CD4-positive, alpha-beta T cell treated with Interleukin-15 for 4 hours (primary cell): Measurements from ENCODE around the gene C8G.

Source experiments
- DNase-seq: peaks from one replicate; pipeline ENCODE4 v3.0.0-alpha.2; 2020; ENCODE audit warnings: low spot score

The C8G gene

DNA sequence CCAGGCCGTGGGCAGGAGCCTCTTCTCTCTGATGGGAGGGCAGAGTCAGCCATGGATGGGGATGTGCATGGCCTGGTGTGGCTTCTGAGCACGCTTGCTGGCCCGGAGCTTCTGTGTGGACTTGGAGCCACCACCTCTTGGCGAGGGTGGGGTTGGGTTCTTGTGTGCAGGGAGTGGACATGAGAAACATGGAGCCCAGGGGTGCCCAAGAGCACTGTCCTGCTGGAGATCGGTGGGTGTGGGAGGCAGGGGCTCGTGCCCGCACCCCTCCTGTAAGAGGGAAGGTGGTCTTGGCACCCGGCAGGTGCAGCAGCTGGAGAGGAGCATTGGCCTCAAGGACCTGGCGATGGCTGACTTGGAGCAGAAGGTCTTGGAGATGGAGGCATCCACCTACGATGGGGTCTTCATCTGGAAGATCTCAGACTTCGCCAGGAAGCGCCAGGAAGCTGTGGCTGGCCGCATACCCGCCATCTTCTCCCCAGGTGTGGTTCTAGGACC lies 24.3 kb upstream of the C8G start:
- DNase-seq: no peak

DNA sequence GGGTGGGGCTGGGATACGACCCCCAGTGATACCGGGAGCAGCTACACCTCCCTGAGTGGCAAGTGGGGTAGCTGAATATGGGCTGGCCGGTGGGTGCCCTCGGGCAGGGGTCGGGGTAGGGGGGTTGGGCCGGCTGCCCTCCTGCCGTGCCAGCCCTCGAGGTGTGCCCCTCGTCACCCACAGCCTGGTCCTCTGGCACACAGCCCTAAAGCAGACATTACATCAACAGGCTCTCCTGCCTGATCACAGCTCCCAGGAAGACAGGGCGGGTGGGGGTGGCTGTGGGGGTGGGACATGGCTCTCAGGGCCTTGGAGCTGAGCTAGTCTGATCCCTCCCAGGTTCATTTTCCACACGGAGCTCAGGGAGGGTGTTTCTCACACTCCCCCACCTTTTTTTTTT lies 23.7 kb upstream of the C8G start:
- DNase-seq: no peak

DNA sequence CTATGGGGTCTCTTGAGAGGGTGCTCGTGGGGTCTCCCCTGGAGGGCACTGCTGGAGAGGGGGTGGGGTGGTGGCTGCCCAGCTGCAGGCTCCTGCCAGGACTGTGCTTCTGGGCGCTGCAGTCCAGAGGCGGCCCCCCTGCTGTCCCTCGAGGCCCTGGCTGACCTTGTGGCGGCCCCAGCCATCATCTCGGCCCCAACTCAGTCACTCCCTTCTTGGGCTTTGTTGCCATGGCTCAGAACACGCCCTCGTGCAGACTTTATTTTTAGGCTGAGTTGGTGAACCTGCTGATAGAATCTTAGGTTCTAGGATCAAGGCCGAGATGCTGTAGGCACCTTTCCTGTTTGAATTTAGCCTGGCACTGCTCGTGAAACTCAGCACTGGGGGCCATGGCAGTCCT lies 23.3 kb upstream of the C8G start:
- no peak for DNase-seq

DNA sequence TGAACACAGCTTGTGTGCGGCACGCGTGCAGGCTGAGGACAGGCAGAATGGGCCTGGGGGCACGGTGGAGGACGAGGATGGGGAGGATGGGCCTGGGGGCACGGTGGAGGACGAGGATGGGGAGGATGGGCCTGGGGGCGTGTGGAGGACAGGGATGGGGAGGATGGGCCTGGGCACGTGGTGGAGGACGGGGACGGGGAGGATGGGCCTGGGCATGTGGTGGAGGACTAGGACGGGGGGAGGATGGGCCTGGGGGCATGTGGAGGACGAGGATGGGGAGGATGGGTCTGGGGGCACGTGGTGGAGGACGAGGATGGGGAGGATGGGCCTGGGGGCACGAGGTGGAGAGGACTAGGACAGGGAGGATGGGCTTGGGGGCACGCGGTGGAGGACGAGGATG lies 22.5 kb upstream of the C8G start:
- no peak for DNase-seq

DNA sequence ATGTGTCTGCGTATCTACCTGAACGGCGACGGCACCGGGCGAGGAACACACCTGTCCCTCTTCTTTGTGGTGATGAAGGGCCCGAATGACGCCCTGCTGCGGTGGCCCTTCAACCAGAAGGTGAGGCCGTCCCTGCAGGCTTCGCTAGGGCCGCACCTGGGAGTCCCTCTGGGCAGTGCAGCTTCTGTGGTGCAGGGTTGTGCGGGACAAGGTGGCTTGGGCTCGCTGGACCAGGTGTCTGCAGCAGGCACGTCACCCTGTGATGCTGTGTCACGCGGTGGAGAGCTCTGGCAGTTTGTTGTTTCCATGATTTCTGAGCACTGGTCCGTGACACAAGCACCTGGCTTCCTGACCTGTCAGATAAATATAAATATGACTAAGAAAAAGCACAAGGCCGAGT lies 21.2 kb upstream of the C8G start:
- DNase-seq: no peak

DNA sequence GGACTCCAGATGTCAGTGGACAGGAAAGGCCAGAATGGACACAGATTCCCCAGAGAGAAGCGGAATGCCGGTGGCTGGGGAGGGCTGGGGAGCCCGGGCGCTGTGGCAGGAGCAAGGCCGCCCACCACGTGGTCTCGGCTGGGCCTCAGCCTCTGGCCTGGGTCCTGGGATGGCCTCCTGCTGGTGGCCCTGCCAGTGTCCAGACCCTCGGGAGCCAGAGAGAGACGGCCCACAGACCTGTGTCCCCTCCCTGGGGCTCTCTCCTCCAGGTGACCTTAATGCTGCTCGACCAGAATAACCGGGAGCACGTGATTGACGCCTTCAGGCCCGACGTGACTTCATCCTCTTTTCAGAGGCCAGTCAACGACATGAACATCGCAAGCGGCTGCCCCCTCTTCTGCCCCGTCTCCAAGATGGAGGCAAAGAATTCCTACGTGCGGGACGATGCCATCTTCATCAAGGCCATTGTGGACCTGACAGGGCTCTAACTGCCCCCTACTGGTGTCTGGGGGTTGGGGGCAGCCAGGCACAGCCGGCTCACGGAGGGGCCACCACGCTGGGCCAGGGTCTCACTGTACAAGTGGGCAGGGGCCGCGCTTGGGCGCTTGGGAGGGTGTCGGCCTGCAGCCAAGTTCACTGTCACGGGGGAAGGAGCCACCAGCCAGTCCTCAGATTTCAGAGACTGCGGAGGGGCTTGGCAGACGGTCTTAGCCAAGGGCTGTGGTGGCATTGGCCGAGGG lies 19.5 kb upstream of the C8G start:
- DNase-seq: no peak

DNA sequence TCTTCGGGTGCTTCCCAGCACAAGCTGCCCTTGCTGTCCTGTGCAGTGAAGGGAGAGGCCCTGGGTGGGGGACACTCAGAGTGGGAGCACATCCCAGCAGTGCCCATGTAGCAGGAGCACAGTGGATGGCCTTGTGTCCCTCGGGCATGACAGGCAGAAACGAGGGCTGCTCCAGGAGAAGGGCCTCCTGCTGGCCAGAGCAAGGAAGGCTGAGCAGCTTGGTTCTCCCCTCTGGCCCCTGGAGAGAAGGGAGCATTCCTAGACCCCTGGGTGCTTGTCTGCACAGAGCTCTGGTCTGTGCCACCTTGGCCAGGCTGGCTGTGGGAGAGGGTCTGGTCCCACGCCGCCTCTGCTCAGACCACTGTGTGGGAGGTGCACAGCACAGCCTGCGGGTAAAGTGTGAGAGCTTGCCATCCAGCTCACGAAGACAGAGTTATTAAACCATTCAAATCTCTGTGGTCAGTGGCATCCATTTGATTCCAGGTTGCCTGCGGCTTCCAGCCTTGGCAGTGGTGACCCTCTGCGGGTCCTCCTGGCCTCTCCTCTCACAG lies 18.8 kb upstream of the C8G start:
- DNase-seq: no peak

DNA sequence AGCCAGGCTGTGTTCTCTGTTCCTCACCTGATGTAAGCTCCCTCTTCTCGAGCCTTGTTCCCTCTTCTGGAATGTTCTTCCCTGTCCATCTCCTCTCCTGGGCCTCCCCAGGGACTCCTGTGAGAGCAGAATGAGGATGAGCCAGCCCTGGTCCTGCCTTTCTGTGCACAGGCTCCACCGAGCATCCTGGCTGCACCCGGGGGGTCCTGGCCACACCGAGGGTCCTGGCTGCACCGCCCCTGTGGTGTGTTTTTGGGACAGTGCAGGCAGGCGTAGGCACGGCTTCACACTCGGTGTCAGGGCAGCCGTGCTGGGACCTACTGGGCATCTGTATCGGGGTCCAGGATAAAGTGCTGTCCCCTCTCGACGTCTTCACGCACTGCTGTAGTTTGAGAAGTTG lies 18.3 kb upstream of the C8G start:
- DNase-seq: no peak

DNA sequence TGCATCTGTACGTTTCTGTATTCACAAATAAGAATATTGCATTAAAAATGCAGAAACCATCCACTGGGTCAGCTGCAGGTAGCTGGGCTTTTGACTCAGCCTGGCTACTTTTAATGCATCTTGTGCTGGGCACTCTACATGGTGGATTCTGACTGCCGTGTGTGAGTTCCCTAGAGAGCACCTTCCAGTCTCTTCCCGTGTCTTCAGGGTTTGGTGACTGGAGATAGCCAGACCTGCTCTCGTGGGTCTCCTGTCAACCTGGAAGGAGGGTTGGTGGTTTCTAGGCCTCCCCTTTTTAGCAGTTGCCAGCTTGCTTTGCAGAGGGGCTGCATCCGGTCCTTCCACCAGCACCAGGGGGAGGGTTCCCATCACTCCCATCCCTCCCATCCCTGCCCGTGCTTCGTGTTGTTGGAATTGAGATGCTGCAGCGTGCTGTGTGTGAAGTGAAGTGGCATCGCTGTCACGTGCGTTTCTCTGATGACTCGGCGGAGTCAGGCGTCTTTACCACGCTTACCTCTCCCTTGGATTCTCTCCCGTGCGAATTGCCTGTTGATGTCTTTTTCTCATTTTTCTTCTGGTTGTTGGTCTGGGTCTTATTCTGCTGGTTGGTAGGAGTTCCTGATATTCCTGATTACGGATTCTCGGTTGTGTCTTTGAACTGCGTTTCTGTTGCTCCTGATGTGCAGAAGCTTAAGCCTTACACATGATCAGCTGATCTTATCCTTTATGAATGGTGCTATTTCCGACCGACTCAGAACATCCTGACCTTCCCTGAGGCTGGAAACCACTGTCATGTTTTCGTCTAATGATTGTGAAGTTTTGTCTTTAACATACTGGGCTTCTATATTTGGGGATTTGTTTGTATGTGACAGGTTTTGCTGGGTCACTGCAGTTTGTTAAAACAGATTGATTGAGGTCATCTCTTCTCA lies 17.4 kb upstream of the C8G start:
- DNase-seq: no peak

DNA sequence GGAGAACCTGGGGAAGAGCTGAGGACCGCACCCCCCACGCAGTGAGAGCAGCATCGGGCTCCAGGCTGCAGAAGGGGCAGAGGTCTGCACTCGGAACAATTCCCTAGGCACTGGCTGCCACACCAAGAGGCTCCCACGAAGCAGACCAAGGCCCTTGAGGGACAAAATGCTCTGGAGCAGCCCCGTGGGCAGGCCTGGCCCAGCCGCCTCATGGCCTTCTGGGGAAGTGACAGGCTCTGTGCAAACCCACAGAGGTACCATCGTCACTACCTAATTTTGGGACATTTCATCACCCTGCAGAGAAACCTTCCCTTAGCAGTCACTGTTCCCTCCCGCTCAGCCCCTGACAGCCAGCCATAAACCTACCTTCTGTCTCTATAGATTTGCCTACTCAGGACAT lies 16.5 kb upstream of the C8G start:
- DNase-seq: no peak

DNA sequence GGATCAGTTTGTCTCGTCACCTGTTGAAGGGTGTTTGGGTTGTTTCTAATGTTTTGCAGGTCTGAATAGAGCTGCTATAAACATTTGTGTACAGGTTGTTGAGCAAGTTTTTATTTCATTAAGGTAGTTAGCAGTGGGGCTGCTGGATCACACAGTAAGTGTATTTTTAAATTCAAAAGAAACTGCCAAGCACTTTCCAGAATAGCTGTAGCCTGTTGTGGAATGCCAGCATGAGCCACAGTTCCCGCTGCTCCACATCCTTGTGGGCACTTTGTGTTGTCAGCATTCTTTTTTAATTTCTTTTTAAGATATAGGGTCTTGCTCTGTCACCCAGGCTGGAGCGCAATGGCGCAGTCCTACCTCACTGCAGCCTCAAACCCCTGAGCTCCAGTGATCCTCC lies 15.0 kb upstream of the C8G start:
- DNase-seq: no peak

DNA sequence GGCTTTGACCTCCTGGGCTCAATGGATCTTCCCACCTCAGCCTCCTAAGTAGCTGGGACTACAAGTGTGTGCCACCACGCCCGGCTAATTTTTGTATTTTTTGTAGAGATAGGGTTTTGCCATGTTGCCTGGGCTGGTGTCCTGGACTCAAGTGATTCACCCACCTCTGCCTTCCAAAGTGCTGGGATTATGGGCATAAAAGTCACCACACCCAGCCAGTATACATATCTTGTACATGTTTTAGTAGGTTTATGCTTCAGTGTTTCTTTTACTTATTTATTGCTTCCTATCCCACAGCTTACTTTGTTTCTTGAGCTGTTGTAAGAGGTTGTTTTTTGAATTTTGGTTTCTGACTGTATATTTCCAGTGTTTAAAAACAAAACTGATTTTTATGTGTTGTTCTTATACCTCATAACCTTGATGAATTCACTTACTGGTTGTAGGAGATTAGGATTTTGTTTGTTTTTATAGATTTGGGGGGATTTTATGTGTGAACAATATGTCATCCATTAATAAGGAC lies 13.4 kb upstream of the C8G start:
- DNase-seq: no peak

DNA sequence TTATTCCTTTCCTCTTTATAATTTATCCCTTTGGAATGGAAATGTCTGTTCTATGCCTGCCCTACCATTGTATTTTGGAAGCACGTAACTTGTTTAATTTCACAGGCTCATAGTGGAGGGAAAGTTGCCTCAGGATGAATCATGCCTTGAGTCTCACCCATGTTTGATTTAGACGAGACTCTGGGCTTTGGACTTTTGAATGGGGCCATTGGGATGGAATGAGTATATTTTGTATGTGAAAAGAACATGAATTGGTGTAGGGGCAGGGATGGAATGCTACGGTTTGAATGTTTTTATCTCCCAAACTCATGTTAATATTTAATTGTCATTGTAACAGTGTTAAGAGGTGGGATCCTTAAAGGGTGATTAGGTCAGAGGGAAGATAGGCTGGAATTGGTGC lies 10.8 kb upstream of the C8G start:
- DNase-seq: no peak

DNA sequence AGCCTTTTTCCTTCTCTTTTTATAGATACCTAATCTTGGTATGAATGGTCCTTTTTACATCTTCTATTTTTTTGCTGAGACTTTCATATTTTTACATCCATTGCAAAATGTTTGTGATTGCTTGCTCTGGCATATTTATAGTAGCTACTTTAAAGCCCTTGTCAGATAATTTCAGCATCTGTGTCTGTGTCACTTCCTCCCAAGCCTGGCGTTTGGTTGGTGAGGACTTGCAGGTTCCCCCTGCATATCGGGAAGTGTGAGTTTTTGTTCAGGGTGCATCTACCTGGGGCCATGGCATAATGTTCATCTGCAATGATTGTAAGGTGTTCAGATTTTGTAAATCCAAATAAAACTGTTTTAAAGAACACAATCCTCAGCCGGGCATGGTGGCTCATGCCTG lies 9.4 kb upstream of the C8G start:
- no peak for DNase-seq

DNA sequence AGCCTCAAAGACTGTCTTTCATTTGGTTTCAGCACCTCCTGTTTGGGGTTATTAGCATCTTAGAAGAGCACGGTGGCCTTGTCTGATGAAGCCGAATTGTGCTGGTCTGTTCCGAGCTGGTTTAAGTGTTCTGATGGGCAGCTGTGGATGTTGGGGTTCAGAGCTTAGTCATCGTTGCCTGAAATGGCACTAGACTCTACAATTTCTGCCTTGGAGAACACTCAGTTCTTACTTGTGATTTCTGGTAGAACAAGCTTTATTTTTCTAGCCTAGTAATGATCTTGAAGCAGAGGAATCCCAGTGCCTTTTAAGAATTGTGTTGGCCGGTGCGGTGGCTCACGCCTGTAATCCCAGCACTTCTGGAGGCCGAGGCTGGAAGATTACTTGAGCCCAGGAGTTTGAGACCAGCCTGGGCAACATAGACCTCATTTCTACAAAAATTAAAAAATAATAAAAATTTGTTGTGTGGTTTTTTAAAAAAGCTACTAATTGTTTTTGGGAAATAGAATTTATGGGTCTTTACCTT lies 8.3 kb upstream of the C8G start:
- no peak for DNase-seq

DNA sequence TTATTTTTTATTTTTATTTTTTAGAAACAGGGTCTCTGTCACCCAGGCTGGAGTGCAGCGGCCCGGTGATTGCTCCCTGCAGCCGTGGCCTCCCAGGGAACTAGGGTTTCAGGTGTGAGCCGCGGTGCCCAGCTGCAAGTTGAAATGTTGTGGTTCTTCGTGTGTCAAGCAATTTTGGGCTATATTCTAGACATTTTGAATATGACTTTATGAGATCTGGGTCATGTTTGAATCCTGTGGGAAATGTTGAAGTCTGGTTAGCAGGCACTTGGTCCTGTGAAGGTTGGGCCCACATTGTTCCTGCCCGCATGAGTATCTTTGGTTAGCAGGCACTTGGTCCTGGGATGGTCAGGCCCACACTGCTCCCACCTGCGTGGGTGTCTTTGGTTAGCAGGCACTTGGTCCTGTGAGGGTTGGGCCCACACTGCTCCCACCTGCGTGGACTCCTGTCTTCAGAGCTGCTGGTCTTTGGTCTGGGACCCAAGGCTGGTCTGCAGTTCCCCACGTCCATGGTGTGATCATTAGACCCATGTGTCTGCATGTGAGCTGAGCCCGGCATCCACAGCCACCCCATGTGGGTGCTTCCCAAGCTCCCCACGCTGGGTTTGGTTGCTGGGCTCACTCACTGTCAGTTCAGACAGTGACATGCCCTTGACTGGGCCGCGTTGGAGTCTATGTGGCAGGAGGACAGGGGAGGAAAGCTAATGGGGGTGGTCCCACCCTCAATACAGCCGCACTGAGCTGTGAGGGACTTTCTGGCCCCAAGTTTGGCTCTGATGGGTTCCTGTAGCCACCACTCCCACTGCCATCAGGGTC lies 7.6 kb upstream of the C8G start:
- no peak for DNase-seq

DNA sequence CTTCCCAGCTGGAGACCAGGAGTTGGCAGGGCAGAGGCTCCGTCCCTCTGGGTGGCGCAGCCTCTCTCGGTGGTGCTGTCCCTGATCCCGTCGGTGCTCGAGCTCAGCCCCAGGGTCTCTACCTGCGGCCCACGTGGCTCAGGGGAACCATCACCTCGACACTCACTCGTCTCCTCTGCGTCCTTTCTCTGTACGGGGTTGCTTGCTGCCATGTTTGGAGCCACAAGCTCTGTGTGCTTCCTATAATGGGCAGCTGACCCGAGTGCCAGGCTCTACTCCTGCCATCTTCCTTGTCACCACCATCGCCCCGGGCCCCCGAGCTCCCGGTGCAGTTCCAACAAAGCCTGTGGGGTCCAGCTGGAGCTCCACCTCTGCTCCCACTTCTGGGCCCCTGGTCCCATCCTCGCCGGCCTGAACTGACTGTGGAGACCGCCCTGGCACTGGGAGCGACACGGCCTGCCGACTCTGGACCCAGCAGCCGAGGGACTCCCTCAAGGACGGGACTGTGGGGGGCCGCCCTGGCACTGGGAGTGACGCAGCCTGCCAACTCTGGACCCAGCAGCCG lies 5.5 kb upstream of the C8G start:
- no peak for DNase-seq

DNA sequence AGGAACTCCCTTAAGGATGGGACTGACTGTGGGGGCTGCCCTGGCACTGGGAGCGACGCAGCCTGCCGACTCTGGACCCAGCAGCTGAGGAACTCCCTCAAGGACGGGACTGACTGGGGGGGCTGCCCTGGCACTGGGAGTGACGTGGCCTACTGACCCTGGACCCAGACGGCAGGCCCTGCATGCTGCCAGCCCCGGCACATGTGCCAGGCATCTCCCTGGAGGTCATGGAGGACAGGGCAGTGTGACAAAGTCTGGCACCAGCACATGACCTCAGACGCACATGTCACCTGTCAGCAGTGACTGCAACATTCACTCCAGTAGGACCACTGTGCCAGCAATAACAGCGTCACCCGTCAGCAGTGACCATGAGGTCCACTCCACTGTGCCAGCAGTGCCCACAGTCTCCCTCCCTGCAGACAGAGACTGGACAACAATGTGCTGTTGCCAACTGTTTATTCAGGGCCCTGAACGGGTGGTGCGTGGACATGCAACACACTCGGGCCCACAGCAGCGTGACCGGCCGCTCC lies 5.0 kb upstream of the C8G start:
- no peak for DNase-seq

DNA sequence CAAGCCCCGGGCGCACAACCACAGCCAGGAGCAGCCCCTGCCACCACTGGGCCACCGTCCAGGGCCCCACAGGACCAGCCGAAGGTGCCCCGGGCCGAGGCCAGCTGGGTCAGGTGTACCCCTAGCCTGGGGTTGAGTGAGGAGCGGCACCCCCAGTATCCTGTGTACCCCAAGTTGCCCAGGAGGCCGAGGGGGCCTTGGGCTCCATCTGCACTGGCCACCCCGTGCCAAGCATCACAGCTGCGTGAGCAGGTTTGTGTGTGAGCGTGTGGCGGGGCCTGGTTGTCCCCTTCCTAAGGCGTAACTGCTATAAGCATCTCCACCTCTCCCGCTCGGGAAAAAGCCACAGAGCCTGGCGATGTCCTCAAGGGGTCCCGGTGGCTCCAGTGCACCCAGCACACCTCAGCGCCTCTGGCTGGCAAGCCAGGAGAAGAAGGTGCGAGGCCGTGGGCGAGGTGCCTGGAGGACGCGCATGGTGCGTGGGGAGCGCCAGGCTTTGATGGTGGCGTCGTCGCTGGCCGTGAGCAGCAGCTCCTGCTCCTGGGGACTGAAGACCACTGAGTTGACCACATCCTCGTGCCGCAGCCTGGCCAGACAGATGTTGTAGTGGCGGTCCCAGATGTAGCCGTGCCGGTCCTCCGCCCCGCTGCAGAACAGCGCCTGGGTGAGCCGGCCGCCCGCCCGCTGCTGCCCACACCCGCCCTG lies 4.4 kb upstream of the C8G start:
- no peak for DNase-seq
